Heart left ventricle (tissue), 13 donors: ENCODE measurements around the gene LRMDA.

ENCODE experiments used
- POLR2A ChIP-seq, 2 donors: fragments of 450-650 bp; IDR thresholded peaks; one replicate each; pipeline ENCODE4 v1.6.1; 2017; ENCODE audit warnings: antibody characterized with exemption in 2 of 2, mild to moderate bottlenecking in 2 of 2, moderate library complexity in 2 of 2
- TF ChIP-seq, protein P1 (sequence below), 12 donors: fragments of 200-600 bp; sonication (generic) in 4 of 12; IDR thresholded peaks; one replicate each; pipeline versions ENCODE4 v1.5.0 to v1.8.0; 2018 to 2022; ENCODE audit warnings: antibody characterized with exemption in 12 of 12, mild to moderate bottlenecking in 5 of 12
- donor health status: ischemic (EF 13 %, LVEDD 7.1; RV severe dilation, severe dysfunction).
- donor health status: DM: no; HTN: yes; CAD: no.
- donor health status: DM: no; HTN: no; CAD: no.
- donor health status: ischemic (EF 25% LVEDD 6.9; RV normal size, moderate dysfunction).
- donor health status: ischemic (EF 25% LVEDD 5.7; RV mildly dilated, moderate dysfunction).
- donor health status: ischemic (EF 35%, LVEDD 5.7; RV mildly dilated, moderate dysfunction).
- donor health status: nonischemic (EF 11% LVEDD 7.7; RV severe dilation, severe dysfunction).
- donor health status: DM: yes; HTN: yes; CAD: no.
- donor health status: PGD.
- donor health status: ischemic (EF 29% LVEDD 5.4; RV normal size, mild dysfunction).
- donor health status: nonischemic (EF 23%, LVEDD 6.1; RV moderate dilation, normal function).

GRCh38 chr10:76396134-76396533 is 964.7 kb downstream of the LRMDA start:
- TF ChIP-seq POLR2A (IDR thresholded peaks at IDR 0.05) = no peak
- TF ChIP-seq, protein P1, sequence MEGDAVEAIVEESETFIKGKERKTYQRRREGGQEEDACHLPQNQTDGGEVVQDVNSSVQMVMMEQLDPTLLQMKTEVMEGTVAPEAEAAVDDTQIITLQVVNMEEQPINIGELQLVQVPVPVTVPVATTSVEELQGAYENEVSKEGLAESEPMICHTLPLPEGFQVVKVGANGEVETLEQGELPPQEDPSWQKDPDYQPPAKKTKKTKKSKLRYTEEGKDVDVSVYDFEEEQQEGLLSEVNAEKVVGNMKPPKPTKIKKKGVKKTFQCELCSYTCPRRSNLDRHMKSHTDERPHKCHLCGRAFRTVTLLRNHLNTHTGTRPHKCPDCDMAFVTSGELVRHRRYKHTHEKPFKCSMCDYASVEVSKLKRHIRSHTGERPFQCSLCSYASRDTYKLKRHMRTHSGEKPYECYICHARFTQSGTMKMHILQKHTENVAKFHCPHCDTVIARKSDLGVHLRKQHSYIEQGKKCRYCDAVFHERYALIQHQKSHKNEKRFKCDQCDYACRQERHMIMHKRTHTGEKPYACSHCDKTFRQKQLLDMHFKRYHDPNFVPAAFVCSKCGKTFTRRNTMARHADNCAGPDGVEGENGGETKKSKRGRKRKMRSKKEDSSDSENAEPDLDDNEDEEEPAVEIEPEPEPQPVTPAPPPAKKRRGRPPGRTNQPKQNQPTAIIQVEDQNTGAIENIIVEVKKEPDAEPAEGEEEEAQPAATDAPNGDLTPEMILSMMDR (IDR thresholded peaks at IDR 0.05) = no peak
